Astrocyte of the cerebellum (primary cell): ENCODE data around the gene SMYD3.

Source experiments
- DNase-seq: peaks from one replicate; pipeline ENCODE4 v3.0.0-alpha.2; 2011; ENCODE audit warnings: low read depth
- H3K4me3 ChIP-seq: 2 replicates; pipeline ENCODE4 v1.5.1; 2011; ENCODE audit warnings: mild to moderate bottlenecking, low read depth, low read length, moderate library complexity
- CTCF ChIP-seq: IDR thresholded peaks from 2 replicates; pipeline ENCODE4 v1.5.1; 2012; ENCODE audit warnings: low read length, low read depth, moderate library complexity, mild to moderate bottlenecking; ENCODE audit errors: missing control alignments
- in situ Hi-C: cut with HindIII; loops from 2 replicates; pipeline ENCODE4 v1.10.0; 2017; ENCODE audit warnings: low sequenced_read_pairs

The SMYD3 gene

GRCh38 chr1:246383791-246384190 is 123.3 kb downstream of the SMYD3 start:
- in situ Hi-C loops = no loop called here
- no peak overlapping the region for H3K4me3 ChIP-seq
- DNase-seq = no peak
- TF ChIP-seq CTCF = no peak

GRCh38 chr1:246383239-246383589 is 123.9 kb downstream of the SMYD3 start:
- TF ChIP-seq CTCF = no peak

GRCh38 chr1:246382589-246383238 is 124.4 kb downstream of the SMYD3 start:
- no peak overlapping the region for H3K4me3 ChIP-seq
- in situ Hi-C loops = no loop called here
- no peak for DNase-seq
- no peak for TF ChIP-seq CTCF

More at GRCh38 chr1:246383239-246383589, 123.9 kb downstream of the SMYD3 start:
- in situ Hi-C loops = no loop called here
- H3K4me3 ChIP-seq = no peak overlapping the region
- no peak for DNase-seq

- no peak overlapping the region for H3K4me3 ChIP-seq
- TF ChIP-seq CTCF = no peak
- in situ Hi-C loops = no loop called here
- no peak for DNase-seq
Measured at GRCh38 chr1:246381452-246381851, 125.6 kb downstream of the SMYD3 start.

- in situ Hi-C loops = no loop called here
- DNase-seq = no peak
- no peak for TF ChIP-seq CTCF
- H3K4me3 ChIP-seq = no peak overlapping the region
Measured at GRCh38 chr1:246377625-246378153, 129.4 kb downstream of the SMYD3 start.

- DNase-seq = no peak
- TF ChIP-seq CTCF = no peak
- in situ Hi-C loops = no loop called here
- H3K4me3 ChIP-seq = no peak overlapping the region
Measured at GRCh38 chr1:246373828-246374569, 133.1 kb downstream of the SMYD3 start.
